Left cardiac atrium (tissue), 4 donors: ENCODE measurements around the gene SUZ12. TPM values are rescaled to one million over a fixed set of nuclear protein-coding genes. Genes with fewer than 3 reads are reported as not detected.
"Not testable (repeated sequence)": the region's sequence is repeated elsewhere in the genome, so short reads cannot be mapped to it uniquely, and the experiment has no call there.

Source experiments
- ATAC-seq, 2 donors: fragments of 200-7000 bp; cut with Tn5 transposase; one replicate each; pipeline ENCODE4 v1.9.1; 2020; ENCODE audit warnings: mild to moderate bottlenecking in 2 of 2, moderate library complexity in 2 of 2
- DNase-seq: peaks from one replicate; pipeline ENCODE4 v3.0.0-alpha.2; 2020
- intact Hi-C, 2 donors: fragments of 100-400 bp; cut with DNase I; formaldehyde crosslinking; loops; one replicate each; pipeline versions ENCODE4 v1.14.1 to v1.15.1; 2022 to 2023
- total RNA-seq, 2 donors: library from RNA; stranded (reverse); fragmentation: NEBNext Ultra II Directional; extraction: Animal tissue kit (Norgen Biotek cat#: 25700); gene quantifications; one replicate each; pipeline ENCODE4 v1.2.1, GENCODE V29; 2021
- donor health status: DM: no; HTN: yes; CAD: no.
- donor health status: DM: no; HTN: yes; CAD: no; lungs with severe emphysema.
- donor health status: DM: yes; HTN: yes; CAD: no.
- donor health status: Dilated cardiomyopathy.

The SUZ12 gene
- total RNA-seq, 2 donors from 2014 or later = 14.0 to 16.9 TPM

- intact Hi-C loops = no loop called here
- no peak for DNase-seq
- no peak for ATAC-seq
Observed at GRCh38 chr17:32020943-32021614, 84.3 kb downstream of the SUZ12 start.

- no peak for ATAC-seq
- DNase-seq = no peak
- intact Hi-C loops = no loop called here
Observed at GRCh38 chr17:32021615-32021955, 84.8 kb downstream of the SUZ12 start.

- ATAC-seq, intact Hi-C loops, DNase-seq: not testable (repeated sequence)
Observed at GRCh38 chr17:32022554-32022953, 85.7 kb downstream of the SUZ12 start.

GRCh38 chr17:32027271-32027670 lies 90.5 kb downstream of the SUZ12 start:
- intact Hi-C loops, DNase-seq, ATAC-seq: not testable (repeated sequence)

- no peak for ATAC-seq
- no peak for DNase-seq
- intact Hi-C loops = no loop called here
Observed at GRCh38 chr17:32033223-32033622, 96.4 kb downstream of the SUZ12 start.

GRCh38 chr17:32033812-32034211 lies 97.0 kb downstream of the SUZ12 start:
- intact Hi-C loops, DNase-seq, ATAC-seq: not testable (repeated sequence)

GRCh38 chr17:32040246-32040645 lies 103.4 kb downstream of the SUZ12 start:
- intact Hi-C loops, ATAC-seq, DNase-seq: not testable (repeated sequence)

- ATAC-seq, intact Hi-C loops, DNase-seq: not testable (repeated sequence)
Observed at GRCh38 chr17:32041306-32041875, 104.6 kb downstream of the SUZ12 start.

- ATAC-seq, DNase-seq, intact Hi-C loops: not testable (repeated sequence)
Observed at GRCh38 chr17:32042266-32042665, 105.5 kb downstream of the SUZ12 start.

GRCh38 chr17:32045611-32046010 lies 108.8 kb downstream of the SUZ12 start:
- ATAC-seq, DNase-seq, intact Hi-C loops: not testable (repeated sequence)

- DNase-seq, ATAC-seq, intact Hi-C loops: not testable (repeated sequence)
Observed at GRCh38 chr17:32047663-32048062, 110.9 kb downstream of the SUZ12 start.

Other genes starting within 250 kb of the SUZ12 start
- gene COPRS, start 77.8 kb upstream of the SUZ12 start, total RNA-seq = 10 to 100 TPM; 51.7 to 55.3 TPM
- gene UTP6, start 35.3 kb upstream of the SUZ12 start, total RNA-seq = 10 to 100 TPM; 34.6 to 37.8 TPM
- gene LRRC37B, start 70.4 kb downstream of the SUZ12 start, total RNA-seq = 1 to 10 TPM; 3.9 to 4.4 TPM
- gene RHOT1, start 205.5 kb downstream of the SUZ12 start, total RNA-seq = 10 to 100 TPM; 47.2 to 48.9 TPM